ENCODE data around the gene NT5C3B. TPM values are rescaled to one million over a fixed set of nuclear protein-coding genes. Genes with fewer than 3 reads are reported as not detected.
A peak's percentile ranks its signal among the peaks of the same experiment; 100 is the strongest.
"Not testable (repeated sequence)": the region's sequence is repeated elsewhere in the genome, so short reads cannot be mapped to it uniquely, and the experiment has no call there.

Gene NT5C3B
- 10 to 100 TPM; 49.1 to 61.8 TPM for total RNA-seq
- long read RNA-seq, donor 1, transcript NT5C3B-216 (8 exons, 1,534 nt): major isoform, 21 of 32 reads
- long read RNA-seq, donor 1, partial matches to known transcripts: 2 of 32 reads
- long read RNA-seq, donor 1, other reads (novel, unspliced or antisense): 5 of 32 reads
- long read RNA-seq, donor 2, transcript NT5C3B-216 (8 exons, 1,534 nt): major isoform, 189 of 296 reads
- long read RNA-seq, donor 2, transcript NT5C3B-203 (9 exons, 975 nt): minor isoform, 35 of 296 reads
- long read RNA-seq, donor 2, transcript NT5C3B-201 (7 exons, 1,253 nt): minor isoform, 11 of 296 reads
- long read RNA-seq, donor 2, partial matches to known transcripts: 9 of 296 reads
- long read RNA-seq, donor 2, other reads (novel, unspliced or antisense): 47 of 296 reads

DNA sequence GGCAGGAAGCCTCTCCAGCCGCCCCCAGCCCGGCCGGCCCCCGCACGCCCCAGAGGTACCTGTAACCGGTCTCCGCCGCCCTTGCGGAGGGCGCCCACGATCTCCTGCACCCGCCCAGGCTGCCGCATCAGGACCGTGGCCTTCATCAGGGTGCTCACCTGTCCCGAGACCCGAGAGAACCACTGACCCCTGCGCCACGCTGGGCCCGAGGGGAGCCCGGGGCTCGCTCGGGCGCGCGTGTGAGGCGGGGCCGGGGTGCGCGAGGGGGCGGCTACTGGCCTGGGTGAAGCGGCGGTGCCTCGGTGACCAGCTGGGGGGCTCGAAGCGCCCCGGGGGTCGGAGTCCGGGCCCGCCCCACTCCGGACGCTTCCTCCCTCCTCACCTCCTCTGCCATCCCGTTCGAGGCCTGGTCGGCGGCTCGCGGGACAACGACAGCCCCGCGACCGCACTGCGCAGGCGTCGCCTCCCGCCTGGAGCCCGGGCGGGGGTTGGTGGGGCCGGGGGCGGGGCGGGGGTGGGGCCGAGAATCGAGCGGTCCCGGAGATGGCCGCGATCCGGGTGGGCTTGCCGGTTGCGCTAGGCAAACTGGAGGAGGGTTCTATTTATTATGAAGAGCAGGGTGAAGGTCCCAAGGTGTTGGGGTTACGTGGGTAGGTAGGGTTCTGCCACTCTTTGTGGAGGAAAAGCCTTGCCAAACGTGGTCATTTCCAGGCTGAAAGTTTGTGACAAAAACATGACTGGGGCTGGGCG is at the start of gene NT5C3B:
Gene NT5C3B, minus strand, starts transcription at position 433 of the 750 bp plus-strand sequence. Its CDS starts 39 bp downstream, at position 394.
- DNase-seq (ENCODE audit: low spot score): peak; percentile 86
- intact Hi-C loops (cut with DNase I): no loop called here

DNA sequence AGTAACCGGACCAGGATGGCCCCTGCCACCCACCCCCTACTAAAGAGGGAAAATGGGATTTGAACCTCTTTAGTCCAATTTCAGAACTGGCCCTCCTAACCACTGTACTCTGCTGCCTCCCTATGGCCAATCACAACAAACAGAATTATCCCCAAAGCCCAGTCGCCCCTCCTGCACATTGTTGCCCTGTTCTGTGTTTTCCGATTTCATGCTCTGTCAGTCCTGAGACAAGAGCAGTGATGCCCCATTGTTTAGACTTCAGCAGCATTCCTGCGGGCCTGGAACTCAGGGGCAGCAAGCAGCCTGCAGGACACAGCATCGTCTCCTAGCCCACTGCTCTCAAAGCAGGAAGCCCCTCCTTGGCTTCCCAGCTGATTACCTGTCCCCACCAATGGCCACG is 49.7 kb upstream of the NT5C3B start:
- no peak for DNase-seq (ENCODE audit: low spot score)
- intact Hi-C loops (cut with DNase I): no loop called here

DNA sequence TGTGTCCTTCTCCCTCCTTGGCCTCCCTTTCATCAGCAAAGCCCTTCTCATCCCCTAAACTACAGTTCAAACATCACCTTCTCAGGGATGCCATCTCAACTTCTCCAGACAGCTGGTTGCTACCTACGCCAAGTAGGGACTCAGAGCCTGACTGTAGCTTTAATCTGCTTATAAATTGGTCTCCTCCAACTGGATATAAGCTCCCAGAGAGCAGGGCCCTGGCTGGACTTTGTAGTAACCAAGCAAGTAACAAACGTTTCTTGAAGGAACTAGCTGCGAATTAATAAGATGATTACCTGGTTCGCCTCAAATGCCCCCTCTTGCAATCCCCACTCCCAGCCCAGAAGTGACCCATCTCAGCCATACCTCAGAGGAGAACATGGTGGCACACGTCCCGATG is 46.7 kb upstream of the NT5C3B start:
- intact Hi-C loops (cut with DNase I): no loop called here
- DNase-seq (ENCODE audit: low spot score): no peak

DNA sequence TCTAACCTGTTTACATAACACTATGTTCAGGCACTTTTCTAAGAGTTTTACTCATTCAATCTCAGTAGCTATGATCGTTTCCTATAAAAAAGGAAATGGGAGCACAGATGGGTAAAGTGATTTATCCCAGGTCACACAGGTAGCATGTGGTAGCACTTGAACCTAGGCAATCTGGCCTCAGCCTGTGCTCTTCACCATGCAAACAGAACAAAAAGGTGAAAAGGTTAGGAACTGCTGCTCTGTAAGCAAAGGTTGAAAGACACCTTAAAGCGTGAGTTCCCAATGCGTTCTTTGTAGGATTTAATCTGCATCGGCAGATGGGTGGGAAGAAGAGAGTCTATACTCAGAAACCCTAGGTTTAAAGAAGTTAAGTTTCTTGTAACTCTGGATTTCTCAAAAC is 44.1 kb upstream of the NT5C3B start:
- intact Hi-C loops (cut with DNase I): no loop called here
- no peak for DNase-seq (ENCODE audit: low spot score)

DNA sequence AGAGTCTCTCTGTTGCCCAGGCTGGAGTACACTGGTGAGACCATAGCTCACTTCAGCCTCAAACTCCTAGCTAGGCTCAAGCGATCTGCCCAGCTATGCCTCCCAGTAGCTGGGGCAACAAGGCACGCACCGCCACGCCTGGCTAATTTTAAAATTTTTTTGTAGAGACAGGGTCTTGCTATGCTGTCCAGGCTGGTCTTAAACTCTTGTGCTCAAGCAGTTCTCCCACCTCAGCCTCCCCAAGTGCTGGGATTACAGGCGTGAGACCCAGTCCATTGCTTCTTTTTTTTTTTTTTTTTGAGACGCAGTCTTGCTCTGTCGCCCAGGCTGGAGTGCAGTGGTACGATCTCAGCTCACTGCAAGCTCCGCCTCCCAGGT is 38.2 kb upstream of the NT5C3B start:
- intact Hi-C loops (cut with DNase I): not testable (repeated sequence)
- DNase-seq (ENCODE audit: low spot score): peak; percentile 50

DNA sequence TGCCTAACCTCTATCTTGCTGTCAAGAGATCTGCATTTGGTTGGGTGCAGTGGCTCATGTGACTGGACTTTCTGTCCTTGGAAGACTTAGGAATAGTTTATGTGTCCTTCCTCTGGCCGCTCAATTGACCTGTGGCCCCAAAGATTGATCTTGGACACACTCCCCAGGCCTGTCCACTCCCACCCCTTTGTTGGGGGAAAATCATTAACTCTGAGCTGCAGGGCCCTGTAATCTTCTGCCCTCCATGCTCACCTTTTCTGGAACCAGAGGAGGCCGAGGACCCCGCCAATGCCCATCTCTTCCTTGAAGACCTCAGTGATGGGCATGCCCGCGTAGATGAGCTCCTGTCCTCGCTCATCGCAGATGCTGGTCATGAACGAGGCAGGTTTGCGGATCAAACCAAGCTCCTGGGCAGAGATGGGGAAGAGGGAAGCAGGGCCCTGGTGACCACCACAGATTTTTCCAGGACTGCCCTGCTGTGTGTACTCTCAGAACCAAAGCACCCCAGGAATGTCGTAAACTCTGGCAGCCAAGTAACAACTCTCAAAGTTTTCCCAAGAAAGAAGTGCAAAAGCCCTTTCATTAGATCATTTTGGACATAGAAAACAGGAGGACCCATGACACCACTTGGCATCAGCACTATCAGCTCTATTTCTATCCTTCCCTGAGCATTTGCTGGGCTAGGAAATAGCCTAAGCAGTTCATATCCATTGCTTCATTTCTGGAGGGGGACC is 37.7 kb upstream of the NT5C3B start:
- peak; percentile 78 for DNase-seq (ENCODE audit: low spot score)
- intact Hi-C loops (cut with DNase I): no loop called here

DNA sequence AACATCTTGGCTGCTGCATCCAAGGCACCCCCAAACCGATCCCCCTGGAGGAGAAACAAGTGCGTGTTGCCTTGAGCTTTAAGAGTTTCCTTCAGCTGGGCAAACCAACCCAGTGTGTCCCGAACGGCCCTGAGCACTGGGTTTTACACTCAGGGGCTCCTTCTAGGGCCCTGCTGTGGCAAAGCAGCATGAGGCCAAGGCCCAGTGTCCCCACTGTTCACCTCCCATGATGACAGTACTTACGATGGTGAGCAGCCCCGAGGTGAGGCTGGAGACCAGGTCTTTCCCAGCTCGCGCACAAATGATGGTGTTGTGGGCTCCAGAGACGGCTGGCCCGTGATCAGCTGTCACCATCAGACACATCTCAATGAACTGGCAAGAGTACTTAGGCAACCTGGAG is 35.8 kb upstream of the NT5C3B start:
- peak; percentile 51 for DNase-seq (ENCODE audit: low spot score)
- intact Hi-C loops (cut with DNase I): no loop called here

DNA sequence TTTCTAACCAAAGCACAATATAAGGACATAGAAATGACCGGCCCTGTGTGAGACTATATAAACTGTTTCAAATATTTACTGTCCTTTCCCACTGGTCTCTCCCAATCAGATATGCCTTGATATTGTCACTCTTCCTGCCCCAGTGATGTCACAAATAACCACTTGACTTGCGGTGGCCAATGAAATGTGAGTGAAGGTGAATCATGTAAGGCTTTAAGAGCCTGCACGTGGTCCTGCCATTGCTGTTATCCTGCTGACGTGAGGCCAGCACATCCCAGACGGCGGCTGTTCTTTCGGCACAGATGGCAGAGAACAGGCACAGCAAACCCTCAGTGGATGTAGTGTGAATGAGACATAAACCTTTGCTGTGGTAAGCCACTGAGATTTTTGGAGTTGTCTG is 34.6 kb upstream of the NT5C3B start:
- intact Hi-C loops (cut with DNase I): no loop called here
- peak; percentile 29 for DNase-seq (ENCODE audit: low spot score)

DNA sequence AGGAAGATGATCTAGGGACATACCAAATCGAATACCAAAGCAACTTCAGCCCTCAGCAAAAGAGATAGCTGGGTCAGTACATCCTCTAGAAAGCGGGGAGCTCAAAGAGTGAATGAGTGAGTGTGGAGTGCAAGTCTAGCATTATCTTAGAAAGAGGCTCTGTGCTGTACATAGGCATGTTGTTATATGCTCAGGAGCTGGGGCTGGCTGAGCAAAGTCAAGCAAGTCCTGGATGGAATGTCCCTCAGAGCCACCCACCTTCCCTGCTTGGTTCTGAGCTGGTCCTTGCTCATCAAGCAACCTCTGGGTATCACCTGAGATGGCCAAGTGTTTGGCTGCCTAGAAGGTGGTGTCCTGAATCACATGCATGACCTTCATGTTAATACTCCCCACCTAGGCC is 34.1 kb upstream of the NT5C3B start:
- intact Hi-C loops (cut with DNase I): no loop called here
- DNase-seq (ENCODE audit: low spot score): peak; percentile 15

DNA sequence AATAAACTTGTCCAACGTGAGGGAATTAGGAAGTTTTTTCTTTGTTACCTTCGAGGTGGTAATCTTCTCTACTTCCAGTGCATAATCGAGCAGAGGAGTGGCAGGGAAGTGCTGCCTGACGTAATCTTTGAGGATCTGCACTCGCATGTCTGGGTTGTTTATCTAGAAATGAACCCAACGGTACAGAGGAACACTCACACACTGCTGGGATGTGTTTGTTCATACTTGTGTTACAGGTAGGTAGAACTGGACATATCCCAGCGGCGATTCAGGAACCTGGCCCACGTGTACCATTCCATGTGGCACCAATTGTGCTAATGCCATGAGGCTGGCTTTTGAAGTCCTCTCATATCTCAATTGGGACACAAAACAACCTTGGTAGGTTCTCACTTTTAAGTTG is 33.4 kb upstream of the NT5C3B start:
- peak; percentile 42 for DNase-seq (ENCODE audit: low spot score)
- intact Hi-C loops (cut with DNase I): no loop called here

DNA sequence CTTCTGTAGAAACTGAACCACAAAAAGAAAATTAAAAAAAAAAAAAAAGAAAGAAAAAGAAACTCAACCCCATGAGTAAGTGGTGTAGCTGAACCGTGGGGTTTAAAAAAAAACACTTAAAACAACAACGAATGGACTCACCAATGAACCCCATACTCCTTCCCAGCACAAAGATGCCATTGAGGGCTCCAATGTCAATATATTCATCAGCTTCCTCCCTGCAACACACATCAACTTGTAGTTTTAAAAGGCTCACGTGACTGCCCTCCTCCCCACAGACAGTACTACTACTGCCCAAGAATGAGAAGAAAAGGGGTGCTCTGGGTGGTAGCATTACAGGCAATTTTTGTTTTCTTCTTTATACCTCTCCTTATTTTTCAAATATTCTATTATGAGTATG is 32.5 kb upstream of the NT5C3B start:
- peak; percentile 2 for DNase-seq (ENCODE audit: low spot score)
- intact Hi-C loops (cut with DNase I): no loop called here

DNA sequence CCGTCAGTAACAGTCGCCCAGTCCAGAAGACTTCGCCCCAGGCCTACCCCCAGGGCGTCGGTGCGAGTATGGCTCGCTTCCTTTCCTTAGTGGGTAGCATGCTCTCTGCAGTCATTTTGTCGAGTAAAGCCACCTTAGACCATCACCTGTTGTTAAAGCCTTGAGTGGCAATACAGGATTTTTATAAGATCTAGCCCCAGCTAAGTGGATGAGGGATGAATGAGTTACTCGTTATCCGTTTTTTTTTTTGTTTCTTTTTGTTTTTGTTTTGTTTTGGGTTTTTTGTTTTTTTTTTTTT is 29.5 kb upstream of the NT5C3B start:
- no peak for DNase-seq (ENCODE audit: low spot score)
- intact Hi-C loops (cut with DNase I): no loop called here

DNA sequence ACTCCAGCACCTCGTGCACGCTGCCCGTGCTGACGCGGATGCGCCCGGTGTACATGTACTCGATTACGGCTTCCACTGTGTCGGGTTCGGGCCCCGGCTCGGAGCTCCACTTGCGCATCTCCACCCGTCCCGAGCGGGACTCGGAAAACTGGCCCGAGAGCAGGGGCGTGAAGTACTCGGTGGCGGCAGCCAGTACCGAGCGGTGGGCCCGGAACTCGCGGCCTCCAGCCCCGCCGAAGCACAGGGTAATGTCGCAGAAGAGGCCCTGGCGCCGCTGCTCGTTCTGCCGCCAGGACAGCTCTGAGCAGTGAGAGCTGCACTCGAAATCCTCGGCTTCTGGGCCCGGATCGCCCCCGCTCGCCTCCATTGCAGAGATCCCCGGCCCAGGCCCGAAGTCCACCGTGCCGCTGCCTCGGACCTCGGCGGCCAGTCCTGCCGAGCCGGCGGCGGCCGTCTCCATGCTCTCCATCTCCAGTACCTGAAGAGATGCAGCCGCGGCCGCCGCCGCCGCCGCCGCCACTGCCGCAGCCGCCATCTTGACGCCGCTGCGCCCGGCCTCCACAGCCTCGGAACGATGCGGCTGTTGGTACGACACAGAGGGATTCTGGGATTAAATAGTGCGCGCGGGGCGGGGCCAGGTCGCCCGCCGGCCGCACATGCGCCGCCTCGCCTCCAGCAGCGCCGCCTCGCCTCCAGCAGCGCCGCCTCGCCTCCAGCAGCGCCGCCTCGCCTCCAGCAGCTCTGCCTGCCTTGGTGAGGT is 29.0 kb upstream of the NT5C3B start, which contains the start of gene KLHL11:
Gene KLHL11, minus strand, starts transcription at position 588 of the 760 bp plus-strand sequence. Its CDS starts 53 bp downstream, at position 535.
- intact Hi-C loops (cut with DNase I): no loop called here
- peak; percentile 96 for DNase-seq (ENCODE audit: low spot score)

DNA sequence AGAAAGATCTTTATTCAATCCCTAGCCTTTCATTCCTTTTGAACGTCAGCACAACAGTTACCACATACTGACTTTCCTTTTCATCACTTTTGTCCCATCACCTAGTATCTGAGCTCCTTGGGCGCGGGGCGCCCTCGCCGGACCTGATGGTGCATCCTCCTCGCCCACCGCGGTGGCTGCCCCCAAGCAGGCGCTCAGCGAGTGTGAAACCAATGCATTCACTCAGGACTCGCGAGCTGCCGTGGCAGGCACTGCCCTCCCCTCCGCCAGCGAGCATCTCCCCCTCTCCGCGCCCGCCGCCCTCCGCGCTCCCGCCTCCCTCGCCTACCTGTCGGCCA is 28.4 kb upstream of the NT5C3B start:
- DNase-seq (ENCODE audit: low spot score): no peak
- intact Hi-C loops (cut with DNase I): no loop called here

DNA sequence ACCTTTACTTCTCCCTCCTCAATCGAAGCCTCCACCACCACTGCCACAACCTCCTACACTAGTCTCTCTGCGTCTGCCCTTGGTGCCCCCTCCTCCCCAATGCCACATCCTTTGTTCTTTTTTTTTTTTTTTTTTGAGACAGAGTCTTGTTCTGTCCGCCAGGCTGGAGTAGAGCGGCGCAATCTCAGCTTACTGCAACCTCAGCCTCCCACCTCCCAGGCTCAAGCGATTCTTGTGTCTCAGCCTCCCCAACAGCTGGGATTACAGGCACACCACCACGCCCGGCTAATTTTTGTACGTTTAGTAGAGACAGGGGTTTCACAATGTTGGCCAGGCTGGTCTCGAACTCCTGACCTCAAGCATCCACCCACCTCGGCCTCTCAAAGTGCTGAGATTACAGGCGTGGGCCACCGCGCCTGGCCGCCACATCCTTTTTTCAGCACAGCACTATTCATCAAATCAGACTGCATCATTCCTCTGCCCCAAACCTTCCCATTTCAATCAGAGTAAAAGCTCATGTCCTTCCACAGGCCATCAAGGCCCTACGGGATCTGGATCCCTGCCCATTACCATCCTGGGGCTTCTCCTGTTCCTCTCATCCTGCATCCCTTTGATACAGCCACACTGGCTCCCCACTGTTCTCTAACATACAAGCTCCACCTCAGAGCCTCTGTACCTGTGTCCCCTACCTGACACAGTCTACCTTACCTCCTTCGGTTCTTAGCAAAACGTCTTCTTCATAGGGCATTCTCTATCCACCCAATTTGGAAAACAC is 27.2 kb upstream of the NT5C3B start:
- intact Hi-C loops (cut with DNase I): no loop called here

DNA sequence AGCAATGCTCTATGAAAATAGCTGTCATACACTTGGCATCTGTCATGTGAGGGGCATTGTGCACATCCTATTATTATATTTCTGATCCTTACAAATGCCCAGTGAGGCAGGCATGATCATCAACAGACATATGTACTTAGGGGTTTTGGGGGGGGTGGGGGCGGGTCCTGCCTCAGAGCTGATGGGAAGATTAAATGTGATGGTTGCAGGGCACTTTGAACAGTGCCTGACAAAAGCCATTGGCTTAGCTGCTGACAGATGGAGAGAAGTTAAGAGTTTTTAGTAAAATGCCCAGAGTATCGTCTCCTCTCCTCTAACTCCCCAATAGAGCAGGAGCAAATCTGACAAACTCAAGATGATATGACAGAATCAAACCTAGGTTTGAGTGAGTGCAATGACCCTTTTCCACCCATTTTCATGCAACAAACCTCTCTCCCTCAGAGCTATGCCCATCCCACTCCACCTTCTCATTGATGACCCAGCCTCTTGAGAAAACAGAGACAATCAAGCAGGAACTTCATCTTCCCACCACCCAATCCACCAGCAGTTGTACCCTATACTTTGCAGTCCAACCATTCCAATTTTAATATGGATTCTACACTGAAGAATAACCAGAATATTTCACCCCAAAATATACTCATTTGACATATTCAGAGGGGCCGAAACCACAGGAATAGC is 24.4 kb upstream of the NT5C3B start:
- DNase-seq (ENCODE audit: low spot score): no peak
- intact Hi-C loops (cut with DNase I): no loop called here

More for the DNA sequence above, 27.2 kb upstream of the NT5C3B start:
- peak; percentile 51 for DNase-seq (ENCODE audit: low spot score)

DNA sequence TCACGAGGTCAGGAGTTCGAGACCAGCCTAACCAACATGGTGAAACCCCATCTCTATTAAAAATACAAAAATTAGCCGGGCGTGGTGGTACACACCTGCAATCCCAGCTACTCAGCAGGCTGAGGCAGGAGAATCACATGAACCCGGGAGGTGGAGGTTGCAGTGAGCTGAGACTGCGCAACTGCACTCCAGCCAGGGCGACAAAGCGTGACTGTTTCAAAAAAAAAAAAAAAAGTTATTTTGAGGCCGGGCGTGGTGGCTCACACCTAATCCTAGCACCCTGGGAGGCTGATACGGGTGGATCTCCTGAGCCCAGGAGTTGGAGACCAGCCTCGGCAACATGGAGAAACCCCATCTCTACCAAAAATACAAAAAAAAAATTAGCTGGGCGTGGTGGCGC is 15.3 kb upstream of the NT5C3B start:
- intact Hi-C loops (cut with DNase I): not testable (repeated sequence)
- peak; percentile 29 for DNase-seq (ENCODE audit: low spot score)

DNA sequence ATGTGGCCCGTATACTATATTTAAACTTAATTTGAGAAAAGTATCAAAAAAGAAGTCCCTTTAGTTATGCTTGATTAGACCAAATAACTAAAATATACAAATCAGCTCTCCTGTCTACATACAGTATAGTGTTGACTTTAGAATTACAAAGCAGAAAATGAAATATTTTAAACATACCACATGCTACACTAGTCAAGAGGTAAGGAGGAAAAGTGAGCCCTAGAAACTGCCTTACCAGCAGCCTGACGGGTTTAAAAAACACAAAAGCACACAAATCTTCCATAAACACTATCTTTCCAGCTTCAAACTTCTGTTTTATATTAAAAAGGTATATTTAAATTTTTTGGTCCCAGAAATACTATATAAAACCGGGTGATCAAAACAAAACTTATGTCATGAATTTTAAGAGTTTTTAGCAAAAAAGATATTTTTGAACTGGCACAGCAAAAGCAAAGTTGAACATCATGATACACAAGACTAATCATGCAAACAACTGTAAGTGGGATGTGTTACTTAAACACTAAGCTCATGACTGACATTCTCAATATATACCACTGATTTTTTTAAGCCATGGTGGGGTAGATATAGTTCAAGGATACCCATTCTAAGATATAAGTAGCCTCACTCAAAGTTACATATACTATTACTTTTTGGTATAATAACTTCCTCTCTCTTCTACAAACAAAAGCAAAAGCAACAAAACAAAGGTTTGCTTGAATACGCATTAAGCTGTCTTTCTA is 13.4 kb upstream of the NT5C3B start:
- intact Hi-C loops (cut with DNase I): no loop called here
- DNase-seq (ENCODE audit: low spot score): no peak
